ENCODE measurements around the gene ZBTB39.

GRCh38 chr12:56983386-56983785 lies 23.0 kb downstream of the ZBTB39 start:
- no peak for TF ChIP-seq CTCF (IDR thresholded peaks at IDR 0.05)
- no peak for TF ChIP-seq POLR2A (IDR thresholded peaks at IDR 0.05)

All from Peyer's patch (tissue), 4 donors.